WTC11 (cell line): ENCODE data around the gene RALA.

Source experiments
- CTCF ChIP-seq: fragments of 200-600 bp; IDR thresholded peaks from 2 replicates; pipeline ENCODE4 v1.8.0; 2022; ENCODE audit warnings: antibody characterized with exemption
- MAX ChIP-seq: sonication (generic); formaldehyde crosslinking; IDR thresholded peaks from 2 replicates; pipeline ENCODE4 v1.8.0; 2022; ENCODE audit warnings: mild to moderate bottlenecking, missing genetic modification reagents
- NR2C2 ChIP-seq: sonication (generic); formaldehyde crosslinking; IDR thresholded peaks from 2 replicates; pipeline ENCODE4 v1.8.0; 2022; ENCODE audit warnings: mild to moderate bottlenecking, missing genetic modification reagents
- SP1 ChIP-seq: sonication (generic); formaldehyde crosslinking; conservative IDR thresholded peaks from 2 replicates; pipeline ENCODE4 v1.8.1; 2022; ENCODE audit warnings: missing genetic modification reagents
- ZNF232 ChIP-seq: sonication (generic); formaldehyde crosslinking; IDR thresholded peaks from 2 replicates; pipeline ENCODE4 v1.8.0; 2022; ENCODE audit warnings: mild to moderate bottlenecking, missing genetic modification reagents

GRCh38 chr7:39667341-39667923 is 44.1 kb downstream of the RALA start:
- no peak for TF ChIP-seq CTCF
- no peak for TF ChIP-seq NR2C2 (CRISPR knock-in tag)
- no peak for TF ChIP-seq SP1
- no peak for TF ChIP-seq ZNF232 (CRISPR knock-in tag)
- no peak for TF ChIP-seq MAX
